ENCODE data around the gene RIPK1. TPM values are rescaled to one million over a fixed set of nuclear protein-coding genes. Genes with fewer than 3 reads are reported as not detected.

RIPK1 gene
- total and polyA plus RNA-seq, 9 of the 15 experiments (the other 6 are each of a cell fraction or from before 2014, with no cell fraction given), result 3.8 to 24.9 (median 17.7) TPM

DNA sequence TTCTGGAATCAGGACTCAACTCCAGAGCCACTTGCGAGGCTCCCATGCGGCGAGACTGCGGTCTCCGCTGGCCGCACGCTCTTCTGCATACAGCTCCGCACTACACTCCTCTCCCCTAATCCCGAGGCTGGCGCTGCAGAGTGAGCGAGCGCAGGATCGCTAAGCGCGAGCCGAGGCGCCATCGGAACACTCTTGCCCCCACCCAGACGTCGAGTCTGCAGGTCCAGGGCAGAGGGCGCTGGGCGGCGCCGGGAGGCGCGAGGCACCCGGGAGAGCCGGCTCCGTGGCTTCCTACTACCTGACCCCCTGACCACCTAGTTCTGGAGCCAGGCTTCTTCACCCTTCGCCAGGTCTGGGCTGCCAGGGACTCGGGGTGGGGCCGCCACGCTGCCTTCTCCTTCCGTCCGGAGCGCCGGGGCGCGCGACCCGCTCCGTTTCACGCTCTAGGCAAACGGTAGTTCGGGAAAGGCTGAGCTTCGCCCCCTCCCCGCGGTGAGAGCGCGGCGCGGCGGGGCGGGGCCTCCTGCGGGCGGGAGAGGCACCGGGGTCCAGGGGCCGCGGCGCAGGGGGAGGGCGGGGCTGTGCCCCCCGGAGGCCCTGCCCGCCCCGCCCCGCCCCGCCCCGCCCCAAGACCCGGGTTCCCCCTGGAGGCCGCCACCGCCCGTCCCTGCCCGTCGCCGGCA is 94.4 kb downstream of the RIPK1 start (continued):
- TF ChIP-seq RBM15 (IDR thresholded peaks at IDR 0.05; ENCODE audit: insufficient read depth, low read length), result no peak
- no peak for TF ChIP-seq MXD1 (CRISPR knock-in tag; IDR thresholded peaks at IDR 0.05; ENCODE audit: borderline replicate concordance, poor library complexity, severe bottlenecking)
- no peak for TF ChIP-seq MAFG (tag; conservative IDR thresholded peaks at IDR 0.05)
- TF ChIP-seq DMBX1 (CRISPR knock-in tag; IDR thresholded peaks at IDR 0.05; ENCODE audit: borderline replicate concordance), result peak; percentile 73; the same call in 1 of the 2 replicates
- no peak for TF ChIP-seq KAT2B (IDR thresholded peaks at IDR 0.05; ENCODE audit: low read depth, low read length)
- peak; percentile 62 for TF ChIP-seq FOXP1 (CRISPR knock-in tag; IDR thresholded peaks at IDR 0.05)
- no peak for TF ChIP-seq LEF1 (IDR thresholded peaks at IDR 0.05)
- TF ChIP-seq TAF1 (IDR thresholded peaks at IDR 0.05; ENCODE audit: control insufficient read depth, extremely low read depth, insufficient read depth, low read length, severe bottlenecking), result peak; percentile 71
- TF ChIP-seq TSC22D4 (tag; IDR thresholded peaks at IDR 0.05), result no peak
- no peak for TF ChIP-seq ZNF217 (CRISPR knock-in tag; IDR thresholded peaks at IDR 0.05)
- peak in 2 of 3 experiments; percentile 65 to 71 for TF ChIP-seq YY1 (IDR thresholded peaks at IDR 0.05; ENCODE audit: borderline replicate concordance in 1 of 3, control insufficient read depth in 1 of 3, extremely low read depth in 1 of 3, insufficient read depth in 3 of 3, insufficient read length in 1 of 3, insufficient replicate concordance in 2 of 3, low read depth in 1 of 3, low read length in 2 of 3)
- TF ChIP-seq PPARD (CRISPR knock-in tag; IDR thresholded peaks at IDR 0.05), result no peak
- peak; percentile 98 for TF ChIP-seq ERF (CRISPR knock-in tag; IDR thresholded peaks at IDR 0.05)
- TF ChIP-seq KAT7 (CRISPR knock-in tag; IDR thresholded peaks at IDR 0.05; ENCODE audit: borderline replicate concordance), result no peak
- peak; percentile 66 to 87 for TF ChIP-seq E2F6 (IDR thresholded peaks at IDR 0.05; ENCODE audit: borderline replicate concordance in 1 of 2, extremely low read depth in 1 of 2, insufficient read depth in 1 of 2, insufficient read length in 1 of 2, low read depth in 1 of 2, low read length in 1 of 2, poor library complexity in 1 of 2, severe bottlenecking in 1 of 2)
- TF ChIP-seq ZNF707 (CRISPR knock-in tag; conservative IDR thresholded peaks at IDR 0.05), result no peak
- TF ChIP-seq KLF13 (tag; IDR thresholded peaks at IDR 0.05; ENCODE audit: borderline replicate concordance, low read depth), result peak; percentile 48; the same call in 1 of the 2 replicates
- TF ChIP-seq TCF3 (CRISPR knock-in tag; IDR thresholded peaks at IDR 0.05), result no peak
- TF ChIP-seq WHSC1 (IDR thresholded peaks at IDR 0.05; ENCODE audit: low read length), result no peak
- peak; percentile 21; the same call in 1 of the 2 replicates for TF ChIP-seq ZKSCAN8 (CRISPR knock-in tag; IDR thresholded peaks at IDR 0.05)
- TF ChIP-seq ARID2 (IDR thresholded peaks at IDR 0.05), result no peak
- TF ChIP-seq KLF10 (CRISPR knock-in tag; IDR thresholded peaks at IDR 0.05), result no peak
- 0 out of 2 replicates have a peak, but pooled peaks have one; percentile 15 for TF ChIP-seq SMC3 (conservative IDR thresholded peaks at IDR 0.05; ENCODE audit: insufficient read depth, low read depth, low read length)
- TF ChIP-seq SMAD1 (IDR thresholded peaks at IDR 0.05; ENCODE audit: low read depth, low read length, partially characterized antibody), result peak; percentile 46
- TF ChIP-seq ZKSCAN1 (IDR thresholded peaks at IDR 0.05; ENCODE audit: low read depth, low read length), result no peak
